Mucosa of rectum (tissue), 2 donors: Measurements from ENCODE around the gene VWF.
"Not testable (repeated sequence)": the region's sequence is repeated elsewhere in the genome, so short reads cannot be mapped to it uniquely, and the experiment has no call there.

Experiments used
- H3K27ac ChIP-seq, 2 donors: one replicate each; pipeline ENCODE4 v1.7.0; 2013; ENCODE audit warnings: inconsistent platforms in 2 of 2, low read depth in 2 of 2, low read length in 2 of 2
- H3K27me3 ChIP-seq, 2 donors: one replicate each; pipeline ENCODE4 v1.7.0; 2013; ENCODE audit warnings: low read length in 2 of 2; ENCODE audit not compliant: control insufficient read depth in 2 of 2, insufficient read depth in 2 of 2
- H3K36me3 ChIP-seq, 2 donors: one replicate each; pipeline ENCODE4 v1.7.0; 2013; ENCODE audit warnings: low read length in 2 of 2; ENCODE audit not compliant: control insufficient read depth in 2 of 2, insufficient read depth in 2 of 2
- H3K4me1 ChIP-seq, 2 donors: one replicate each; pipeline ENCODE4 v1.7.0; 2013; ENCODE audit warnings: low read length in 2 of 2, mild to moderate bottlenecking in 1 of 2; ENCODE audit not compliant: control insufficient read depth in 2 of 2, insufficient read depth in 2 of 2
- H3K4me3 ChIP-seq, 2 donors: one replicate each; pipeline ENCODE4 v1.7.0; 2013; ENCODE audit warnings: low read length in 2 of 2
- H3K9ac ChIP-seq, 2 donors: one replicate each; pipeline ENCODE4 v1.7.0; 2013; ENCODE audit warnings: low read length in 2 of 2, low read depth in 1 of 2, mild to moderate bottlenecking in 1 of 2
- H3K9me3 ChIP-seq, 2 donors: one replicate each; pipeline ENCODE4 v1.7.0; 2013; ENCODE audit warnings: low read length in 2 of 2; ENCODE audit not compliant: control insufficient read depth in 2 of 2
- donor health status: healthy.
- donor health status: Normal muscosa, but diverticular disease.

The VWF gene

DNA sequence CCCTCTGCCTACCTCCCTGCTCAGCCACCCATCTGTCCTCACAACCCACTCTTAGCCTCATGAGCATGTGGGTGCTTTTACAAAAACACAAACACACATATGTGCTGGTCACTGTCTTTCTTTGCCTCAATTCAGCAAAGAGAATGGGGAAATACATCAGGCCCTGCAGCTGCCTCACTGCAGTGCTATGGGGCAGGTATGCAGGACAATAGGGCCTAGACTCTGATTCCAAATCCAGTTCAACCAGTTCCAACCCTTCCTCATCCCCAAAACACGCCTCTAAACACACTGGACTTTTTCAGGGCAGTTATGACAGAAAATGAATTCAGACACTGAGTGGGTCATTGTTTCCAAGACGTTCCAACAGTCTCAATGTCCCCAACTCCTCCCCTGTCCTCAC, 100.4 kb downstream of the VWF start:
- H3K4me3 ChIP-seq, H3K27me3 ChIP-seq, H3K27ac ChIP-seq, H3K4me1 ChIP-seq, H3K36me3 ChIP-seq, H3K9me3 ChIP-seq, H3K9ac ChIP-seq: not testable (repeated sequence)

DNA sequence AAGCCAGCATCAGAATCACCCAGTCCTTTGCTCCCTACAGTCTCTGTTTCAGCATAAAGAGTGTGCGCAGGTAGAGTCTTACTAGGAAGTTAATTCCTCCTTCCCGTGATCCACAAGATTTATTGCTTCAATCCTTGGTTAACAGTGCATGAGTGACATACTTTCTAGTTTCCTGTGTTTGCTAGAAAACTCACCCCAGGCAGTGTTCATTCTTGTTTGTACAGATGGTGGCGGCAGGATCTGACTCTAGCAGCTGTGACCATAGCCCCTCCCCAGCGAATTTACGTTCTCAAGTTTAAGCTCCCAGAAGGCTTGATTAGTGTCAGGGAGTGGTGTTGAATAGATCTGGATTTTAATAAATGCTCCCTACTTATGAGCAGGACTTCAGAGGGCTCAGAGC, 103.5 kb downstream of the VWF start:
- H3K36me3 ChIP-seq: no peaks in the 10 kb centered on the region

DNA sequence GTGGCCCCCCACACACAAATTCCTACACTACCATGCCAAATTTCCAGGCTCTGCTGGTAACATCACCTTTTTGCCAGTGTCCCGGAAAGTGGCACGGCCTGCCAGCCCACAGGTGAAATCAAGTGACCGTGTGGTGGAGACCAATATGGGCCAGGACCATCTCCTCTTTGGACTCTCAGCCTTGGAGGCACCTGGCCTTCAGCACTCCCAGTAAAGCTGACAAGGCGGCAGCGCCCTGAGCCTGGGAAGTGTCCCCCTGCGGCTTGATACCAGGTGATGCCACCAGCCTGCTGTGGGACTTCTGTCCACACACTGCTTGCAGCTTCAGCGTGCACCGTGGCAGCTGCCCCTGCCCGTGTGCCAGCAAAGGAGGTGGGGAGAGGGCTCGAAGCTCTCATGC, 104.0 kb downstream of the VWF start:
- not testable (repeated sequence) for H3K27ac ChIP-seq, H3K9ac ChIP-seq, H3K4me1 ChIP-seq, H3K36me3 ChIP-seq, H3K27me3 ChIP-seq, H3K4me3 ChIP-seq, H3K9me3 ChIP-seq

More for the DNA sequence above, 103.5 kb downstream of the VWF start:
- H3K4me1 ChIP-seq: no peaks in the 10 kb centered on the region
- no peak overlapping the region for H3K27ac ChIP-seq
- no peaks in the 10 kb centered on the region for H3K27me3 ChIP-seq
- no peaks in the 10 kb centered on the region for H3K9me3 ChIP-seq
- H3K9ac ChIP-seq: no peak overlapping the region
- no peak overlapping the region for H3K4me3 ChIP-seq

DNA sequence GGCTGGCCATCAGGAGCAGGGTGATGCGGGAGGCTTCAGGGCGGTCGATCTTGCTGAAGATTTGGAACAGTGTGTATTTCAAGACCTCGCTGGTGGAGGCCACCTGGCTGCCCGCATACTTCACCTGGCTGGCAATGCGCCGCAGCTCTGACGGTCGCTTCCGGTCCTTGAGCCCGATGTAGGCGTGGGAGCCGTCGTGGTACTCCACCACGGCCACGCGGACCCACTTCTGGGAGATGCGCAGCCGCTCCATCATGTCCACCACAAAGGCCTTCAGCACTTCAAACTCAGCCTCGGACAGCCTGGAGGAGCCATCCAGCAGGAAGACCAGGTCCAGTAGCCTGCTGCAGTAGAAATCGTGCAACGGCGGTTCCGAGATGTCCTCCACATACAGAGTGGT, 105.2 kb downstream of the VWF start:
- H3K27me3 ChIP-seq, H3K9me3 ChIP-seq: not testable (repeated sequence)

DNA sequence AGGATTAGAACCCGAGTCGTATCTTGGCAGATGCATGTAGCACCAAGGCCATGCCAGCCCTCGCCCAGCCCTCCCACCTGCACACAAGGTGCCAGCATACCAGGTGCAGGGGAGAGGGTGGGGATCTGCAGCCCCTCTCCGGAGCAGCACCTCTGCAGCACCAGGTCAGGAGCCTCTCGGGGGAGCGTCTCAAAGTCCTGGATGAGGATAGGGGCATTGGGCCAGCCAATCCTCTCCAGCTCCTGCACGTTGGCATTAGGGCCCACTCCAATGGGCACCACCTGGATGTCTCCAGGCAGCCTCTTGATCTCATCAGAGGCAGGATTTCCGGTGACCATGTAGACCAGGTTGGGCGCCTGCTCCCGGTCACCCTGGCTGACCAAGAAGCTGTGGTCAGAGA, 106.2 kb downstream of the VWF start:
- Histone ChIP-seq H3K9ac (no peak overlapping the region), H3K36me3 (no peaks in the 10 kb centered on the region), H3K4me3 (no peak overlapping the region)

More for the DNA sequence above, 105.2 kb downstream of the VWF start:
- not testable (repeated sequence) for H3K4me1 ChIP-seq, H3K27ac ChIP-seq, H3K36me3 ChIP-seq, H3K9ac ChIP-seq, H3K4me3 ChIP-seq

DNA sequence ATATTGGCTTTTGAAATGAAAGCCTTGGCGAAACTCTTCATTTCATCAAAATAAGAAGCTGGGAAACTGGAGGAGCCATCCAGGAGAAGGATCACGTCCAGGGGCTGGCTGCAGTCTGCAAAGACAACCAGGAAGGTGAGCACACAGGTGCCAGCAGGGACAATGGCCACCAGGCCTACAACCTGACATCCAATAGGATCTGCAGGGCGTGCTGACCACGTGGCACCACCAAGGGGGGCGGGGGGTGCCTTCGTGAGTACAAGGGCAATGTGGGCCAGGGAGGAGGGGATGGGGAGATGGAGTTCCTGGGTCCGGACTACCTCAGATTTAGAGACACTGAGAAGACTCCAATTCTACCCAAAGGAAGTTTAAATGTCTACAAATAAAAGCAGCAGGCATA, 107.7 kb downstream of the VWF start:
- no peak overlapping the region for H3K4me3 ChIP-seq
- no peaks in the 10 kb centered on the region for H3K4me1 ChIP-seq
- H3K9ac ChIP-seq: no peak overlapping the region
- no peaks in the 10 kb centered on the region for H3K27me3 ChIP-seq
- no peaks in the 10 kb centered on the region for H3K36me3 ChIP-seq
- H3K9me3 ChIP-seq: no peaks in the 10 kb centered on the region
- no peak overlapping the region for H3K27ac ChIP-seq

More for the DNA sequence above, 106.2 kb downstream of the VWF start:
- H3K4me1 ChIP-seq: no peaks in the 10 kb centered on the region
- H3K27ac ChIP-seq: no peak overlapping the region
- H3K9me3 ChIP-seq: no peaks in the 10 kb centered on the region
- H3K27me3 ChIP-seq: no peaks in the 10 kb centered on the region

DNA sequence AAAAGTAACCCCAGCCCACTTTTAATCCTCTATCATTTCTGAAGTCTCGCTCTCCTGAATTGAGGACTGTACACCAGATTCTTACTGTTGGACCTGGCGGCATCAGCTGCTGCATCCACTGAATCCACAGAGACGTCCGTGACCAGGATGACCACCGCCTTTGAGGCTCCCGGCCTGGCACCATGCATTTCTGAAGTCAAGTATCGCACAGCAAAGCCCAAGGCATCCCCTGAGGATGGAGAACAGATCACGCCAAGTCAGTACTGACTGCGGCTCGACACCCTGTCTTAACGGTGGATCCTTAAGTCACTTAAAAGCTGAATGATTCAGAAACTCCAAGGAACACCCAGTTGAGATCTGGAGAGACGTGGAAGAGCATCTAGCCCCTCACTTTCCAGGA, 108.5 kb downstream of the VWF start:
- H3K4me3 ChIP-seq, H3K4me1 ChIP-seq, H3K36me3 ChIP-seq, H3K9me3 ChIP-seq, H3K9ac ChIP-seq, H3K27ac ChIP-seq, H3K27me3 ChIP-seq: not testable (repeated sequence)

DNA sequence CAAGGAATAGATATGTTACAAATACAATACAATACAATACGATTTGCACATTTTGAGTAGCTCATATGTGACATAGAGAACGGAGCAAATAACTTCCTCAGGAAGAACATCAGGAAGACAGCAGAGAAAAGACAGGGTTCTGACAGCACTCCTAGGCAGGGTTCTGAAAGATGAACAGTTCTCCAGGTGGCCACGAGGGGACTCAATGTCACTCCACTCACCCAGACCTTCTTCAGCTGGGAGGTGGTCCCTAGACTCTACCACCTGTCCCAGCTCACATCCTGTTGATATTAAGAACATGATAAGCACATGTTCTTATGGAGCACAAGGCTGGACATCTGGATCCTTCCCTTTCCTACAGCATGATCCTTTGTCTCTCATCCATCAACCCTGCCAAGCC, 109.2 kb downstream of the VWF start:
- not testable (repeated sequence) for H3K27ac ChIP-seq, H3K9ac ChIP-seq, H3K27me3 ChIP-seq, H3K36me3 ChIP-seq, H3K4me1 ChIP-seq, H3K9me3 ChIP-seq, H3K4me3 ChIP-seq

DNA sequence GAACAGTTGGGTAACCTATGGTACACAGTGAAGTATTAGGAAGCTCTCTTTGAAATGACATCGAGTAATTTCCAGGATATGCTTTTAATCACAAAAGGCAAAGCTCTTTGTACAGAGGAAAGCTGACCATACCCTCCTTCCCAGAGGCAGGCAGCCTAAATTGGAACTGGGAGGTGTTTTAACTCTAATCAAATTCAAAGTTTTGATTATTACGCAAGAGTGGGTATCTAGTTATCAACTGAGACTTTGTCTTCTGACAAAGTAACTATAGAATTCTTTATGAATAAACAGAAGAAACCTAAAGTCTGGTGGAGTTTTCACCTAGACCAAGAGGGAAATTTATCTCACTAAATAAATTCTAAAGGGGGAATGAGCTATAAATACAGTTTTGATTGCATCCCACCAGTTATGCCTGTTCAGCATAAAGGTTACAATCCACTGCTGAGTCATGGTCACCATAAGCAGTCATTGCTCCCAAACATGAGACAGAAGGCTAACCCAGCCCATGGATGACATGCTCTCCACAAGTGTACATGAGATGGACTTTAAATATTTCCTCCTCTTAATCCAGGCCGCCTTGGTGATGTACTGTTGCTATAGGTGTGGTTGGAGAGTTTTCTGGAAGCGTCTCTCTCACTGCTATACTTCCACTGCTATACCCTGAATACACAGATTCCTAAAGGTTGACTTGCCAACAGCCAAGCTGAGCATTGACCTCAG, 113.7 kb downstream of the VWF start:
- H3K36me3 ChIP-seq, H3K27me3 ChIP-seq, H3K9me3 ChIP-seq, H3K9ac ChIP-seq, H3K4me3 ChIP-seq, H3K27ac ChIP-seq, H3K4me1 ChIP-seq: not testable (repeated sequence)

DNA sequence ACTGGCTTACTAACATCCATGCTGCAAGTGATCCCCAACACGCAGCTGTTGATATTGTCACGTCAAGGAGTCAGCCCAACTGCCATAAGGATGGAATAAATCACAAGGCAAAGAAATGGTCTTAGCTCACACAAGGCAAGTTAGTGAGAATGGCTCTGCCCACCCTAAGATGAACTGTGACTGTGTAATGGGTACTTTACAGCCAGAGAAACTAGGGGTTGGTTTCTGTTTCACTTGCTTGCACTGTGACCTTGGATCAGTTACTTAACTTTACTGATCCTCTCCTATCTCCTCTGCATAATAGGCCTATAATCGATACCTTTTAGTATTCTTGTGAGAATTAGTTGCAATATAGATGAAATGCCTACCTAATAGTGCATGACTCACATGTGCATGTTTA, 127.2 kb downstream of the VWF start:
- H3K27me3 ChIP-seq: no peaks in the 10 kb centered on the region
- H3K36me3 ChIP-seq: no peaks in the 10 kb centered on the region
- no peaks in the 10 kb centered on the region for H3K9me3 ChIP-seq
- no peak overlapping the region for H3K9ac ChIP-seq
- H3K27ac ChIP-seq: no peak overlapping the region
- H3K4me1 ChIP-seq: no peaks in the 10 kb centered on the region
- H3K4me3 ChIP-seq: no peak overlapping the region

DNA sequence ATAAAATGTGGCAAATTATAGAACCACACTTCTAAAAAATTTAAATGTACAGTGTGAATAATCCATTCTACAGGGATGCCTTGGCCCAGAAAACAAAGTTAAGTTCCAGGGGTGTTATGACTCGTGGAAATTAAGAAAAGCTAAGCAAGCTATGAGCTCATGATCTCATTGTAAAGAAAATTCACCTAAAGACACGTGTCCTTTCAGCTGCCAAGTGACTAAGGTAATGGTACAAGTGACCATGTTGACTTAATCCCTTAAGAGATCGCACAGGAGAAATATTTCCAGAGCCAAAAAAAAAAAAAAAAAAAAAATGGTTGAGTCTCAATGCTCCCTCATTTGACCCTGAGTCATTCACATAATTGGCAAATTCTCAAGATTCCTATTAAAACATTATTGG, 128.0 kb downstream of the VWF start:
- no peak overlapping the region for H3K9ac ChIP-seq
- H3K27me3 ChIP-seq: no peaks in the 10 kb centered on the region
- no peaks in the 10 kb centered on the region for H3K36me3 ChIP-seq
- H3K9me3 ChIP-seq: no peaks in the 10 kb centered on the region
- H3K27ac ChIP-seq: no peak overlapping the region
- H3K4me3 ChIP-seq: no peak overlapping the region
- H3K4me1 ChIP-seq: no peaks in the 10 kb centered on the region
